ENCODE results near the gene PRIM1.
"Not testable (repeated sequence)": the region's sequence is repeated elsewhere in the genome, so short reads cannot be mapped to it uniquely, and the experiment has no call there.

Gene PRIM1

DNA sequence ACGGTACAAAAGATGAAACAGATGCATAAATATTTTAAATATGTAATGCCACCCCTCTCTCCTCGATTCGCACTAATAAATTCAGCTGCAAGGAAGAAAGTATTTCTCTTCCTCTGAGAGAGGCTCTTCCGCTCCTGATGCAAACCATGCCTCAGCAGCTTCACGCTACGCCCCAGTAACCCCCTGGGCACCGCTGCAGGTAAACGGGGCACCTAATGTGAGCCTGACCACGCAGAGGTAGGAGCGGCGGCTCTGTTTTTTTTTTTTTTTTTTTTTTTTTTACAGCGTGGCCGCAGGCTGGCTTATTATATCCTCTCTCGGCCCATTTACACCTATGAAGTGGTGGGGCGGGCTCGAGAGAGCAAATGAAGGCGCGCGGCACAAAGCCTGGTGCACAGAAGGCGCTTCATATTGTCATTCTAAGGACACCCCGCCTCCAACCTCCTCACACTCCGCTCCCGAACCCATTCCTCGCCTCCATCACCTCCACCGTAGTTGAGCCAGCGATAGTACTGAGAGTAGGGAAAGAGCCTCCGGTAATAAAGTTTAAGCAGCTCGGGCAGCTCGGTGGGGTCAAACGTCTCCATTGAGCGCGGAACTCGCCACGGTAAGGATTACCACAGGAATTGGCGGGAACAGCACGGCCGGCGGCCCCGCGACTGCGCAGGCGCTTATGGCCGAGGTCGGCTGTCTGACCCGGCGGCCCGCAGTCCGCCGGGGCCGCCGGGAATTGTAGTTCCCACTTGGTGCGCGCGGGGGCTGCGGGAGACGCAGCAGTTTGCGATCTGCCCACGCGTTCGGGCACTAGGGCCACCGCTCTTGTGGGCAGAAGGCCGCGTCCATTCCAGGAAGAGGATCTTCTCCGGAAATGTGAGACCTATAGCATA is at the start of gene PRIM1:
TSS of gene PRIM1 (minus strand) at position 612 of the 887 bp plus-strand sequence. CDS start at position 587, 25 bp downstream.
- peak; percentile 94 for DNase-seq

DNA sequence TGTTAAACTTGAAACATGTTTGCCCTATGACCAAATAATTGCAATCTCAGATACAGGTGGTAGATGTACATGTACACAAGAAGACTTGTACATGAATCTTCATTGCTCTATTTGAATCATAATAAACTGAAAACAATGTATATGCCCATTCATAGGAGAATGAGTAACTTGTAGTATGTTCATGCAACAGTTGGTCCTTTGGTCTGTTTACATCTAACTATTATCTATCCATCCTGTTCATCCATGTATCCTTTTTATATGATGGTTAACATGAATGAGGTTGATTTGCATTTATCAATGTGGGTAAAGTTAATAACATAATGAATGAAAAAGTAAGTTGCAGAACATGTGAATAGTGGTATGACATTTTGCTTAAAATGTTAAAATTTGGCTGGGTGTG is 48.1 kb upstream of the PRIM1 start:
- DNase-seq, result no peak

DNA sequence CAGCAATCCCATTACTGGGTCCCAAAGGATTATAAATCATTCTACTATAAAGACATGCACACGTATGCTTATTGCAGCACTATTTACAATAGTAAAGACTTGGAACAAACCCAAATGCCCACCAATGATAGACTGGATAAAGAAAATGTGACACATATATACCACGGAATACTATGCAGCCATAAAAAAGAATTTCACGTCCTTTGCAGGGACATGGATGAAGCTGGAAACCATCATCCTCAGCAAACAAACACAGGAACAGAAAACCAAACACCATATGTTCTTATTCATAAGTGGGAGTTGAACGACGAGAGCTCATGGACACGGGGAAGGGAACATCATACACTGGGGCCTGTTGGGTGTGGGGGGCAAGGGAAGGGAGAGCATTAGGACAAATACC is 47.2 kb upstream of the PRIM1 start:
- not testable (repeated sequence) for DNase-seq

DNA sequence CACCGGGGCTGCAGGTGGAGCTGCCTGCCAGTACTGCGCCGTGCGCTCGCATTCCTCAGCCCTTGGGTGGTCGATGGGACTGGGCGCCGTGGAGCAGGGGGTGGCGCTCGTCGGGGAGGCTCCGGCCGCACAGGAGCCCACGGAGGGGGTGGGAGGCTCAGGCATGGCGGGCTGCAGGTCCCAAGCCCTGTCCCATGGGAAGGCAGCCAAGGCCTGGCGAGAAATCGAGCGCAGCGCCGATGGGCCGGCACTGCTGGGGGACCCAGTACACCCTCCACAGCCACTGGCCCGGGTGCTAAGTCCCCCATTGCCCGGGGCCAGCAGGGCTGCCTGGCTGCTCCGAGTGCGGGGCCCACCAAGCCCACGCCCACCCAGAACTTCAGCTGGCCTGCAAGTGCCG is 43.7 kb upstream of the PRIM1 start:
- DNase-seq, result not testable (repeated sequence)

DNA sequence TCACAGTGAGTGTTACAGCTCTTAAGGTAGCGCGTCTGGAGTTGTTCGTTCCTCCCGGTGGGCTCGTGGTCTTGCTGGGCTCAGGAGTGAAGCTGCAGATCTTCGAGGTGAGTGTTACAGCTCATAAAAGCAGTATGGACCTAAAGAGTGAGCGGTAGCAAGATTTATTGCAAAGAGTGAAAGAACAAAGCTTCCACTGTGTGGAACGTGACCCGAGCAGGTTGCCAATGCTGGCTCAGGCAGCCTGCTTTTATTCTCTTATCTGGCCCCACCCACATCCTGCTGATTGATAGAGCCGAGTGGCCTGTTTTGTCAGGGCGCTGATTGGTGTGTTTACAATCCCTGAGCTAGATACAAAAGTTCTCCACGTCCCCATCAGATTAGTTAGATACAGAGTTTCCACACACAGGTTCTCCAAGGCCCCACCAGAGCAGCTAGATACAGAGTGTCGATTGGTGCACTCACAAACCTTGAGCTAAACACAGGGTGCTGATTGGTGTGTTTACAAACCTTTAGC is 43.0 kb upstream of the PRIM1 start:
- not testable (repeated sequence) for DNase-seq

DNA sequence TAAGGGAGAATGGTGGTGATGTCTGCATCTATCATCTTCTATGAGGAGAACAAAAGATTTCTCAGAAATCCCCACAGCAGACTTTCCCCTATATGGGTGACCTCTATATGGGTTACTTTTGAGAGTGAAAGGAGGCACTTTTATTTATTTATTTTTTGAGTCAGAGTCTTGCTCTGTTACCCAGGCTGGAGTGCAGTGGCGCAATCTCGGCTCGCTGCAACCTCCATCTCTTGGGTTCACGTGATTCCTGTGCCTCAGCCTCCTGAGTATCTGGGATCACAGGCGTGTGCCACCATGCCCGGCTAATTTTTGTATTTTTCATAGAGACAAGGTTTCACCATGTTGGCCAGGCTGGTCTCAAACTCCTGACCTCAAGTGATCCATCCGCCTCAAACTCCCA is 41.0 kb upstream of the PRIM1 start:
- DNase-seq, result not testable (repeated sequence)

DNA sequence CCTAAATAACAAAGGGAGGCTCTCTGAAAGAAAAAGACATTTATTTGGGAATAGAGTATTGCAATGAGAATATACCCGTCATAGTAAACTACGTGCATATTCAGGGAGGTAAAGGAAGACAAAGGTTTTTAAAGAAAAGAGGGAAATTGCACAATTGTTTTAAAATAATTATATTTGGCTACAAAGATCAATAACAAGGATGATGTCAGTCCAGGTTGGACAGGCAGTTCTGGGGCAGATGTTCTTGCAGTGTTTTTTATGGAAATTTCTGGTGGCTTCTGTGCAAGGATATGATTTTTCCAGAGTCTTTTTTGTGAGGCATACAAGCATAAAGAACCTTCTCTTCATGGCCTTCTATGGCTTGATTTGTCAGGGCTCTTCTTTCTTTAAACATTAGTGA is 40.6 kb upstream of the PRIM1 start:
- no peak for DNase-seq

DNA sequence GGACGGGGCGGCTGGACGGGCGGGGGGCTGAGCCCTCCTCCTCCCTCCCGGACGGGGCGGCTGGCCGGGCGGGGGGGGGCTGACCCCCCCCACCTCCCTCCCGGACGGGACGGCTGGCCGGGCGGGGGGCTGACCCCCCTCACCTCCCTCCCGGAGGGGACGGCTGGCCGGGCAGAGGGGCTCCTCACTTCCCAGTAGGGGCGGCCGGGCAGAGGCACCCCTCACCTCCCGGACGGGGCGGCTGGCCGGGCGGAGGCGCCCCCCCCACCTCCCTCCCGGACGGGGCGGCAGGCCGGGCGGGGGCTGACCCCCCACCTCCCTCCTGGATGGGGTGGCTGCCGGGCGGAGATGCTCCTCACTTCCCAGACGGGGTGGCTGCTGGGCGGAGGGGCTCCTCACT is 37.3 kb upstream of the PRIM1 start:
- not testable (repeated sequence) for DNase-seq

DNA sequence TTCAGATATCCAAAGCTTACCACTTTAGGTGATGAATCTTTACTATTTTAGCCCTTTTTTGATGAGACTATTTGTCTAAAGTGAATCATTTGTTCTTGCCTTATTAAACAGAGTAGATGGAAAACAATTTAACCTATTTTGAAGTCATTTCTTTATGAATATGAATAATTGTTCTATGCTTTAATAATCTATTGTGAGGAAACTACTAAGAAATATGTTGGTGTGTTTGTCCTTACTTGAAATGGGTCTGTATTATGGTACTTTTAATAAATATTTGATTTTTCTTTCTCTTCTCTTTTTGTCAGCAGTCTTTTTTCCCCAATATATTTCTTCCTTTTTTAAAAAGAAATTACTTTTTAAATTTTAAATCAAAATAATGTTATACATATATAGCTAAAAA is 35.4 kb upstream of the PRIM1 start:
- no peak for DNase-seq

DNA sequence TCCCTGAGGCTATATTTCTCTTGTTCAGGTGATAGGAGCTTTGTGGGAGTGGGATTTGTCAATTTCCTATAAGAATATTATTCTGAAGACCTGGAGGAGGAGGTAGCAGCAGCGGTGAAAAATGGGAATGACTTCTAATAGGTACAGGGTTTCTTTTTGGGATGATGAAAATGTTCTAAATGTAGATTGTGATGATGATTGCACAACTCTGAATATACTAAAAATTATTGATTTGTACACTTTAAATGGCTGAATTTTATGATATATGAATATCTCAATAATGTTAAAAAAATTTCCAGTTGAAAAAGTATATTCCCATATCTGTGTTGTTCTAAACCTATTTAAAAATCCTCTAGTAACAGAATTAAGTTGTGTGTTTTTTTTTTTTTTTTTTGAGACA is 33.8 kb upstream of the PRIM1 start:
- no peak for DNase-seq

DNA sequence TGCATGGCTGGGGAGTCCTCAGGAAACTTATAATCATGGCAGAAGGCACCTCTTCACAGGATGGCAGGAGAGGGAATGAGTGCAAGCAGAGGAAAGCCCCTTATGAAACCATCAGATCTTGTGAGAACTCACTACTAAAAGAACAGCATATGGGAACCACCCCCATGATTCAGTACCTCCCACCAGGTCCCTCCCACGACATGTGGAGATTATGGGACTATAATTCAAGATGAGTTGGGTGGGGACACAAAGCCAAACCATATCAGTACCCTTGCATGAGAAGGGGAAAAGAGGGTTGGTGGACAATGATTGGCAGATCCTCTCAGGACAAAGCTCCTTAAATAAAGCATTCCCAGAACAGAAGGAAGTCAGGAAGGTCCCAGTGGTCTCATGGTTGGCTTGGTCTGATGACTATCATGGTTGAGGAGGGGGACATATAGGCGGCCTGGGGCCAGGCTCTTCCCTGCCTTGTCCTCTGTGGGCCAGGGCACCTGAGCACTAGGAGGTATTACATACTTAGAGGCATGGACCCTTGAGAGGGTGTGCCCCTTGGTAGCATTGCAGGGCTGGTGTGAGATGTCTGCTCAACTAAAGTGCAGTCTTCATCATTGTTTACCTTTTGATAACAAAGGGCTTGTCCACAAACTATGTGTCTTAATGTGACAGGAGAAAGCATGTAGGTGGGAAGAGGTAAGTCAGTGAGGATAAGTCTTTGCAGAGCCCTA is 33.2 kb upstream of the PRIM1 start:
- no peak for DNase-seq

DNA sequence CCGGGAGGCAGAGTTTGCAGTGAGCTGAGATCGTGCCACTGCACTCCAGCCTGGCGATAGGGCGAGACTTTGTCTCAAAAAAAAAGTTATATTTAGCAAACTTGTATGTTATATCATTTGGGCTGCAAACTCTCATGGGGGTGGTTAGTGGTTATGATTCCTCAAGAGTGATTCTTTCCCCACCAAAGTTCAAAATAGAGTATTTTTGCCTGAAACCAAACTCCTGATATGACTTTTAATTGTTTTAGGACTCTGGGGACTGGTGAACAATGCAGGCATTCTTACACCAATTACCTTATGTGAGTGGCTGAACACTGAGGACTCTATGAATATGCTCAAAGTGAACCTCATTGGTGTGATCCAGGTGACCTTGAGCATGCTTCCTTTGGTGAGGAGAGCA is 29.6 kb upstream of the PRIM1 start:
- no peak for DNase-seq

DNA sequence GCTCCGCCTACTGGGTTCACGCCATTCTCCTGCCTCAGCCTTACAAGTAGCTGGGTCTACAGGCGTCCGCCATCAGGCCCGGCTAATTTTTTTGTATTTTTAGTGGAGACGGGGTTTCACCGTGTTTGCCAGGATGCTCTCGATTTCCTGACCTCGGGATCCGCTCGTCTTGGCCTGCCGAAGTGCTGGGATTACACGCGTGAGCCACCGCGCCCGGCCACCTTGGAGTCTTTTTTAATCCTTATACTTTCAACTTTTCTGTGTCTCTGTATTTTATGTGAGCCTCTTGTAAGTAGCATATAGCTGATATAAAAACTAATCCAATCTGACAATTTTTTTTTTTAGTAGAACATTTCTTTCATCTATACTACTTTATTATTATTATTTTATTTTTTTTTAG is 26.6 kb upstream of the PRIM1 start:
- no peak for DNase-seq

DNA sequence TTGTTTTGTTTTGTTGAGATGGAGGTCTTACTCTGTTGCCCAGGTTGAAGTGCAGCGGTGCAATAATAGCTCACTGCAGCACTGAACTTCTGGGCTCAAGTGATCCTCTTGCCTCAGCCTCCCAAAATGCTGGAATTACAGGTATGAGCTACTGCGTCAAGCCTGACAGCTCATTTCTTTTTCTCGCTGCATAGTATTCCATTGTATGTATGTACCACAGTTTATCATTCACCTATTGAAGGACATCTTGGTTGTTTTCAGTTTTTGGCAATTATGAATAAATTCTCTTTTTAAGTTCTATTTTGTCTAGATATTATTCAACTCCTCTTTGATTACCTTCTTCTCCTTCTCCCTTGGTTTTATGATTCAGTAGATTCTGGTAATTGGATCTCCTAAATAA is 24.5 kb upstream of the PRIM1 start:
- no peak for DNase-seq

DNA sequence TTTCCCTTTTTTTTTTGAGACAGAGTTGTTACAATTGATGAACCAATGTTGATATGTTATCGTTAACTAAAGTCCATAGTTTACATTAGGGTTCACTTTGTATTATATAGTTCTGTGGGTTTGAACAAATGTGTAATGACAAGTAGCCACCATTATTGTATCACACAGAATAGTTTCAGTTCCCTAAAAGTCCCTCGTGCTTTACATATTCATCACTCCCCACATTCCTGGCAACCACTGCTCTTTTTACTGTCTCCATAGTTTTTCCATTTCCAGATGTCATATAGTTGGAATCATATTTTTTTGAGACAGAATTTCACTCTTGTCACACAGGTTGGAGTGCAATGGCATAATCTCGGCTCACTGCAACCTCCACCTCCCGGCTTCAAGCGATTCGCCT is 23.5 kb upstream of the PRIM1 start:
- DNase-seq, result no peak

DNA sequence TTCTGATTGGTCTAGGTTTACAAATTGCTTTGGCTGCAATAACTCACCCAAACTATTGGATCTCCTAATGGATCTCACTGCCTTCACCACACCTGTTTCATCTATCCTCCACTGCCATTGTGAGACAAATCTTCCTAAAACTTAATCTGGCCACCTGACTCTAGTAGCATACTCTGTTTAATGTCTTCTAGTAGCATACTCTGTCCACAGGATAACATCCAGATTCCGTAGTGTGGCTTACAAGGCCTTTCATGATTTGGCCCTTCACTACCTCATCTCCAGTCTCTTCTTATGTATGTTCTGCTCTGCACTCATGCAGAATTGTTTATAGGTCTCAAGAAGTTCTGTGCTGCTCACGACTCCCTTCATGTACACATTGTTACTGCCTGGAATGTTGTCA is 21.0 kb upstream of the PRIM1 start:
- no peak for DNase-seq

DNA sequence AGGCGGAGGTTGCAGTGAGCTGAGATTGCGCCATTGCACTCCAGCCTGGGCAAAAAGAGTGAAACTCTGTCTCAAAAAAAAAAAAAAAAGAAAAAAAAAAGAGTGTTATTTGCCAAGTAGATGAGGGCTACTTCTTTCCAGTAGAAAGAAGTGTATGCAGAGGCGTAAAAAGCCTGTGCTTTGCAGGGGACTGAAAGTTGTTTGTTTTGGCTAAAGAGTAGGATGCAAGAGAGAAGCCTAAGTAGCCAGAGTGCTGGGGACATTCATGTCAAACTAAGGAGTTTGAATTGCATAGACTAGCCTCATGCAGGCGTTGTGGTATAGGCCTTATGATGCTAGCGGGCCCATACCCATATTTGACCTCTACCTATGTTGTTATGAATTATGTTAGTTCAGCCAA is 20.5 kb upstream of the PRIM1 start:
- no peak for DNase-seq

DNA sequence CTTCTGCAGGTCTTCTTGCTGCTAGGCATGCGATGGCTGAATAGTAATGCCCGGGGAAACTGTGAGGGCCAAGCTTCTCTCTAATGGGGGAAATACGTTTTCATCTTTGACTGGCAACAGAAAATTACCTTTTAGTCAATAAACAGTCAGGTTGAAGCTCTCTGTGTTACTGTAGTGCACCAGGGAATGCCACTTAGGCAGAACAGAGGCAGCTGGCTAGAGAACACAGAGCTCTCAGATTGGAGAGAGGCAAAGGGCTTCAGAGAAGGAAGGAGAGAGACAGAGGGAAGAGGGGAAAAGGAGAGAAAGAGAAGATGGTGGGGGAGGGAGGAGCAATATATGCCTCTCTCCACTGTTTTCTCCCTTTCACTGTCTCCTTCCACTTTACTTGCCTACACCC is 17.7 kb upstream of the PRIM1 start:
- DNase-seq, result no peak

DNA sequence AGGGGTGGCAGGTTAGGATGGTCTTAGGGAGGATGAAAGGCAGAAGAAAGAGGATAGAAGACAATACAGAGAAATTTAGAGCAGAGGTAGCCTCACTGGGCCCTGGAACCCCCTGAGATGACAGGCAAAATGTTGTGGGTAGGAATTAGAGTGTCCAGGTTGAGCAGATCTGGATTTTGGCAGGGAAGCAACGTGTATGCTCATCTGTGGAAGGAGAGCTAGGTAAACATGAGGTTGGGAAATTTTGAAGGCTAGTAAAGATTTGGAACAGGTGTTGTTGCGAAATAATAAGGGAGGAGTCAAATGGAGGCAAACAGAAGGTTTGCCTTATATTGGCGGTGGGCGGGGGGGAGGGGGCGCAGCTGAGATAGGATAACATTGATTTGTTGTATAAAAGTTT is 16.3 kb upstream of the PRIM1 start:
- no peak for DNase-seq

DNA sequence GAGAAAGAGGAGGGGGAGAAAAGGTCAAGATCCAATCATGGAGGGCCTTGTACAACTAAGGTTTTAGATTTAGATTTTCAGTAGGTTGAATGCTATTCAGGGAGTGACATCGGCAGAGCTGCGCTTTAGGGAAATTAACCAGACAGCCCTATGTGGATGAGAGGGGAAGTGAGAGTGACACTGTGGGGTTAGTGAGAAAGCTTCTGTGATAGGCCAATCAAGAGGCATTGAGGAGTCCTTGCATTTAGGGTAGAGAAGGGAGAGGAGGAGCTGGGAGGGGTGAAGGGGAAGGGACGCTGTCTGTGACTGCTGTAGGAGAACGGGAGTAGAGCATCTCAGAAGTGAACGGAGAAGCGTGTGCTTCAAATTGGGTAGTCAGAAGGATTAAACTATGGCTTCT is 14.4 kb upstream of the PRIM1 start:
- no peak for DNase-seq

DNA sequence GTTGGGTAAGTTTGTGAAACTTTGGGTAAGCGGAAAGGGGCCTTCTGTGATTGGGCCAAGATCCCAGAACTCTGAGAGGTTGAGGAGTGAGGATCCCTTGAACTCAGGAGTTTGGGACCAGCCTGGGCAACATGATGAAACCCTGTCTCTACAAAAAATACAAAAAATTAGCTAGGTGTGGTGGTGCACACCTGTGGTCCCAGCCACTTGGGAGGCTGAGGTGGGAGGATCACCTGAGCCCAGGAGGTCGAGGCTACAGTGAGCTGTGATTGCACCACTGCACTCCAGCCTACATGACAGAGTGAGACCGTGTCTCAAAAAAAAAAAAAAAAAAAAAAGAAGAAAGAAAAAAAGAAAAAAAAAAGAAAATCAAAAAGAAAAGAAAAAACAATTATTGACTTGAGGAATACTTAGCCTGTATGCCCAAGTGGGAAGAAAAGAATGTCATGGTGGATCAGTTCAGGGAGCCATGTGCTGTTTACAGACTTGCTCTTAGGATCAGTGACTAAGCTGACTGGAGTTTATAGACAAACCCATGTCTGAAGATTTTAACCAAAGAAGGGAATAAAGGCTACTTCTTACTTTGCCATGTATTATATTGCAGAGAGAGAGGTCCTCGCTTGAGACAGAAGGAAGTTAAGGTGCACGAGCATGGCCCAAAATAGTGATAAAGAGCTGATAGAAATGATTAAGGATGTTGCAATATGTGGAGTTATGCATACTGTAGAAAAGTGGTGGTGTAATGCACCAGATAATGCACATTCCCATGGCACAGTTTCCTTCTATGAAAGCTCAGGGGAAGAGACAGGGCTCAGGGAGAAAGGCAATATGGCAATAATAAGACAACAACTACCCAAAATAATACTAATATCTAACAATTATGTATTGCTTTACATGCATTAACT is 11.9 kb upstream of the PRIM1 start:
- no peak for DNase-seq

DNA sequence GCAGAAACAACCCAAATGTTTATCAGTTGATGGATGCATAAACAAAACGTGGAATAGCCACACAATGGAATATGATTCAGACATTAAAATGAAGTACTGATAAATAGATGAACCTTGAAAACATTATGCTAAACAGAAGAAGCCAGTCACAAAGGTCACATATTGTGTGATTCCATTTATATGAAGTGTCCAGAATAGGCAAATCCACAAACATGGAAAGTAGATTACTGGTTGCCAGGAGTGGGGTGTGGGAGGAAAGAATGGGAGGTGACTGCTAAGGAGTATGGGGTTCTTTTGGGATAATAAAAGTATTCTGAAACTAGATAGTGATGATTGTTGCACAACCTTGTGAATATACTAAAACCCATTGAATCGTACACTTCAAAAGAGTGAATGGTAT is 9.7 kb upstream of the PRIM1 start:
- DNase-seq, result no peak

DNA sequence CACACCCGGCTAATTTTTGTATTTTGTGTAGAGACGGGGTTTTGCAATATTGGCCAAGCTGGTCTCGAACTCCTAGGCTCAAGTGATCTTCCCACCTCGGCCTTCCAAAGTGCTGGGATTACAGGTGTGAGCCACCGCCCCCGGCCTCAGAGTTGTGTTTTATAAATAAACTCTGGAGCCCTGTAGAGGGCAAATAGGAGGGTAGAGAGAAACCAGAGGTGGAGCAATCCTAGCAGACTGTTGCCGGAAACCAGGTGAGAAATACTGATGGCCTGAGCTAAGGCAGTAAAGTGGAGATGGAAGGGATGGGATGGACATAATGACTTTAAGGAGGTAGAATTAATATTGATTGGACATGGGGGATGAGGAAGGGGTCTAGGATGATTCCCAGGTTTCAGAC is 8.3 kb upstream of the PRIM1 start:
- DNase-seq, result no peak

All from eye (tissue), 1 donor.